H9 (cell line): Measurements from ENCODE around the gene SDC4. TPM values are rescaled to one million over a fixed set of nuclear protein-coding genes. Genes with fewer than 3 reads are reported as not detected.

ENCODE experiments used
- DNase-seq: peaks from one replicate; pipeline ENCODE4 v3.0.0-alpha.2; 2017
- H2AFZ ChIP-seq: one replicate; pipeline ENCODE4 v1.6.1; 2013; ENCODE audit warnings: mild to moderate bottlenecking, low read length, control low read depth, moderate library complexity
- H2AK5ac ChIP-seq: 2 replicates; pipeline ENCODE4 v1.6.1; 2013; ENCODE audit warnings: low read length, control low read depth, mixed read lengths; ENCODE audit not compliant: insufficient read length
- H2BK120ac ChIP-seq: one replicate; pipeline ENCODE4 v1.6.1; 2013; ENCODE audit warnings: low read depth, mild to moderate bottlenecking, low read length, control low read depth, inconsistent platforms; ENCODE audit not compliant: poor library complexity, severe bottlenecking
- H2BK12ac ChIP-seq: 2 replicates; pipeline ENCODE4 v1.6.1; 2013; ENCODE audit warnings: low read length, control low read depth, mixed read lengths, low read depth; ENCODE audit not compliant: insufficient read length
- H2BK15ac ChIP-seq: 2 replicates; pipeline ENCODE4 v1.6.1; 2013; ENCODE audit warnings: low read depth, low read length, control low read depth
- H2BK20ac ChIP-seq: one replicate; pipeline ENCODE4 v1.6.1; 2013; ENCODE audit warnings: low read depth, mild to moderate bottlenecking, low read length, control low read depth, inconsistent platforms; ENCODE audit not compliant: poor library complexity, severe bottlenecking
- H2BK5ac ChIP-seq: 2 replicates; pipeline ENCODE4 v1.6.1; 2013; ENCODE audit warnings: low read length, control low read depth, mixed read lengths; ENCODE audit not compliant: insufficient read length
- H3K14ac ChIP-seq: 2 replicates; pipeline ENCODE4 v1.6.1; 2013; ENCODE audit warnings: low read length, control low read depth; ENCODE audit not compliant: insufficient read depth
- H3K18ac ChIP-seq: 2 replicates; pipeline ENCODE4 v1.6.1; 2013; ENCODE audit warnings: low read depth, mild to moderate bottlenecking, mixed read lengths, low read length, control low read depth; ENCODE audit not compliant: insufficient read length
- H3K23ac ChIP-seq: 2 replicates; pipeline ENCODE4 v1.6.1; 2013; ENCODE audit warnings: low read length, control low read depth, mixed read lengths, low read depth; ENCODE audit not compliant: insufficient read length
- H3K23me2 ChIP-seq: 2 replicates; pipeline ENCODE4 v1.6.1; 2013; ENCODE audit warnings: low read depth, mild to moderate bottlenecking, mixed read lengths, low read length, control low read depth; ENCODE audit not compliant: insufficient read length, poor library complexity, severe bottlenecking
- H3K27ac ChIP-seq: 2 replicates; pipeline ENCODE4 v1.5.1; 2013; ENCODE audit warnings: low read length, control low read depth, mixed read lengths, low read depth; ENCODE audit not compliant: insufficient read length
- H3K27me3 ChIP-seq: 2 replicates; pipeline ENCODE4 v1.6.1; 2013; ENCODE audit warnings: low read length, control low read depth, inconsistent platforms; ENCODE audit not compliant: insufficient read depth
- H3K4ac ChIP-seq: 2 replicates; pipeline ENCODE4 v1.6.1; 2013; ENCODE audit warnings: low read depth, mild to moderate bottlenecking, control low read depth, inconsistent platforms, low read length, moderate library complexity
- H3K4me1 ChIP-seq: 2 replicates; pipeline ENCODE4 v1.6.1; 2013; ENCODE audit warnings: low read length, control low read depth, inconsistent platforms; ENCODE audit not compliant: insufficient read depth
- H3K4me2 ChIP-seq: 2 replicates; pipeline ENCODE4 v1.6.1; 2013; ENCODE audit warnings: low read length, control low read depth, mixed read lengths; ENCODE audit not compliant: insufficient read length, insufficient read depth
- H3K56ac ChIP-seq: 2 replicates; pipeline ENCODE4 v1.6.1; 2013; ENCODE audit warnings: low read depth, mild to moderate bottlenecking, mixed read lengths, low read length, control low read depth; ENCODE audit not compliant: insufficient read length
- H3K79me1 ChIP-seq: 2 replicates; pipeline ENCODE4 v1.6.1; 2013; ENCODE audit warnings: low read depth, mild to moderate bottlenecking, moderate library complexity, low read length, control low read depth, inconsistent platforms; ENCODE audit not compliant: insufficient read depth, poor library complexity, severe bottlenecking
- H3K79me2 ChIP-seq: 2 replicates; pipeline ENCODE4 v1.6.1; 2013; ENCODE audit warnings: low read length, control low read depth, inconsistent platforms; ENCODE audit not compliant: insufficient read depth
- H3K9ac ChIP-seq: 2 replicates; pipeline ENCODE4 v1.6.1; 2013; ENCODE audit warnings: low read length, control low read depth, mixed read lengths; ENCODE audit not compliant: insufficient read length; ENCODE audit errors: extremely low read depth
- H3K9me3 ChIP-seq: one replicate; pipeline ENCODE4 v1.6.1; 2013; ENCODE audit warnings: low read depth, low read length, inconsistent platforms; ENCODE audit not compliant: control insufficient read depth
- H3T11ph ChIP-seq: one replicate; pipeline ENCODE4 v1.6.1; 2013; ENCODE audit warnings: mild to moderate bottlenecking, low read length, control low read depth, inconsistent platforms
- H4K20me1 ChIP-seq: one replicate; pipeline ENCODE4 v1.6.1; 2013; ENCODE audit not compliant: control insufficient read depth, insufficient read length, insufficient read depth
- H4K5ac ChIP-seq: 2 replicates; pipeline ENCODE4 v1.6.1; 2013; ENCODE audit warnings: low read depth, mild to moderate bottlenecking, mixed read lengths, low read length, control low read depth; ENCODE audit not compliant: insufficient read length
- H4K8ac ChIP-seq: replicated peaks from 2 replicates; pipeline ENCODE4 v1.6.1; 2013; ENCODE audit warnings: low read length, control low read depth, mixed read lengths, low read depth; ENCODE audit not compliant: insufficient read length
- H4K91ac ChIP-seq: 2 replicates; pipeline ENCODE4 v1.6.1; 2013; ENCODE audit warnings: low read depth, mild to moderate bottlenecking, moderate library complexity, mixed read lengths, low read length, control low read depth; ENCODE audit not compliant: insufficient read length
- H3K27ac Mint-ChIP-seq, 3 experiments: 2 replicates in 2 of 3; 3 replicates in 1 of 3; pipeline ENCODE4 v1.8.0; 2020 to 2021; ENCODE audit warnings: mixed read lengths in 3 of 3, mild to moderate bottlenecking in 1 of 3, moderate library complexity in 1 of 3
- H3K27me3 Mint-ChIP-seq: 2 replicates; pipeline ENCODE4 v1.8.0; 2021; ENCODE audit warnings: low read depth, mild to moderate bottlenecking, moderate library complexity, mixed read lengths
- H3K36me3 Mint-ChIP-seq, 3 experiments: 2 replicates in 2 of 3; 3 replicates in 1 of 3; pipeline ENCODE4 v1.8.0; 2020 to 2021; ENCODE audit warnings: low read depth in 3 of 3, mixed read lengths in 3 of 3; ENCODE audit not compliant: insufficient read depth in 1 of 3
- H3K4me1 Mint-ChIP-seq, 2 experiments: 2 replicates each; pipeline ENCODE4 v1.8.0; 2020; ENCODE audit warnings: mixed read lengths in 2 of 2
- H3K4me3 Mint-ChIP-seq, 2 experiments: 2 replicates in 1 of 2; 3 replicates in 1 of 2; pipeline ENCODE4 v1.8.0; 2020 to 2021; ENCODE audit warnings: mild to moderate bottlenecking in 2 of 2, mixed read lengths in 2 of 2, moderate library complexity in 1 of 2
- H3K9me3 Mint-ChIP-seq, 2 experiments: 2 replicates in 1 of 2; 3 replicates in 1 of 2; pipeline ENCODE4 v1.8.0; 2020; ENCODE audit warnings: mild to moderate bottlenecking in 2 of 2, mixed read lengths in 2 of 2, moderate library complexity in 1 of 2
- CTCF ChIP-seq: fragments of 200-600 bp; sonication (generic); conservative IDR thresholded peaks from 3 replicates; pipeline ENCODE4 v1.8.0; 2021; ENCODE audit warnings: antibody characterized with exemption, mild to moderate bottlenecking
- WGBS: extraction: QIAGEN DNeasy Blood & Tissue Kit; methylation state at CpG from one replicate; pipeline ENCODE4 v1.1.7; 2013; ENCODE audit warnings: missing lambda C conversion rate, low lambda C conversion rate, mixed read lengths; ENCODE audit not compliant: insufficient read length; ENCODE audit errors: extremely low coverage; 5-methylcytosine and 5-hydroxymethylcytosine counted together
- total RNA-seq: library from RNA; stranded (reverse); gene quantifications from 2 replicates; pipeline ENCODE4 v1.2.1, GENCODE V29; 2021

Gene SDC4
- total RNA-seq, 1 experiment from 2014 or later, result 50.7 TPM

- WGBS, result no CpG with 5 or more reads among the region's 4 CpGs
- TF ChIP-seq CTCF, result no peak
- no peak overlapping the region for H3K27ac Mint-ChIP-seq
These were observed 64.6 kb downstream of the SDC4 start for GRCh38 chr20:45283551-45284057.

More at GRCh38 chr20:45283551-45284057, 64.6 kb downstream of the SDC4 start:
- H2BK120ac ChIP-seq, result no peak overlapping the region
- H3K18ac ChIP-seq, result no peak overlapping the region
- no peak overlapping the region for H3K27ac ChIP-seq
- H4K20me1 ChIP-seq, result no peaks in the 10 kb centered on the region
- no peak overlapping the region for H3K9ac ChIP-seq
- no peak overlapping the region for H3K56ac ChIP-seq
- Mint-ChIP-seq H3K4me3 (no peak overlapping the region), H3K27me3 (peaks cover 10% of the 10 kb centered on the region), H3K4me1 (peaks cover 0 to 4% of the 10 kb centered on the region in 2 experiments; a peak in 2 of 4 replicates), H3K36me3 (no peaks in the 10 kb centered on the region), H3K9me3 (no peaks in the 10 kb centered on the region)
- H4K91ac ChIP-seq, result no peak overlapping the region
- no peaks in the 10 kb centered on the region for H3K9me3 ChIP-seq
- no peak overlapping the region for H3K14ac ChIP-seq
- H3K23me2 ChIP-seq, result no peaks in the 10 kb centered on the region
- no peak overlapping the region for H2BK20ac ChIP-seq
- H4K8ac ChIP-seq, result no peak overlapping the region
- H2BK5ac ChIP-seq, result no peak overlapping the region
- no peak overlapping the region for H3K4ac ChIP-seq
- no peak overlapping the region for H3K23ac ChIP-seq
- H3K4me2 ChIP-seq, result no peak overlapping the region
- H2BK15ac ChIP-seq, result no peak overlapping the region
- DNase-seq, result no peak
- H3K4me1 ChIP-seq, result no peaks in the 10 kb centered on the region
- no peaks in the 10 kb centered on the region for H3K79me1 ChIP-seq
- no peak overlapping the region for H2AK5ac ChIP-seq
- no peak overlapping the region for H4K5ac ChIP-seq
- no peaks in the 10 kb centered on the region for H3K27me3 ChIP-seq
- no peak overlapping the region for H2AFZ ChIP-seq
- no peak overlapping the region for H3T11ph ChIP-seq
- H2BK12ac ChIP-seq, result no peak overlapping the region
- H3K79me2 ChIP-seq, result no peaks in the 10 kb centered on the region
